ENCODE data around the gene ADCYAP1. TPM values are rescaled to one million over a fixed set of nuclear protein-coding genes. Genes with fewer than 3 reads are reported as not detected.

ADCYAP1 gene
- total RNA-seq, 4 donors from 2014 or later = 0.32 to 4.6 (median 0.83) TPM

GRCh38 chr18:908758-909724, 4.4 kb downstream of the ADCYAP1 start:
- DNase-seq (ENCODE audit: low spot score) (no peak), ATAC-seq (ENCODE audit: low FRiP score) (no peak)
- TF ChIP-seq, protein P1, sequence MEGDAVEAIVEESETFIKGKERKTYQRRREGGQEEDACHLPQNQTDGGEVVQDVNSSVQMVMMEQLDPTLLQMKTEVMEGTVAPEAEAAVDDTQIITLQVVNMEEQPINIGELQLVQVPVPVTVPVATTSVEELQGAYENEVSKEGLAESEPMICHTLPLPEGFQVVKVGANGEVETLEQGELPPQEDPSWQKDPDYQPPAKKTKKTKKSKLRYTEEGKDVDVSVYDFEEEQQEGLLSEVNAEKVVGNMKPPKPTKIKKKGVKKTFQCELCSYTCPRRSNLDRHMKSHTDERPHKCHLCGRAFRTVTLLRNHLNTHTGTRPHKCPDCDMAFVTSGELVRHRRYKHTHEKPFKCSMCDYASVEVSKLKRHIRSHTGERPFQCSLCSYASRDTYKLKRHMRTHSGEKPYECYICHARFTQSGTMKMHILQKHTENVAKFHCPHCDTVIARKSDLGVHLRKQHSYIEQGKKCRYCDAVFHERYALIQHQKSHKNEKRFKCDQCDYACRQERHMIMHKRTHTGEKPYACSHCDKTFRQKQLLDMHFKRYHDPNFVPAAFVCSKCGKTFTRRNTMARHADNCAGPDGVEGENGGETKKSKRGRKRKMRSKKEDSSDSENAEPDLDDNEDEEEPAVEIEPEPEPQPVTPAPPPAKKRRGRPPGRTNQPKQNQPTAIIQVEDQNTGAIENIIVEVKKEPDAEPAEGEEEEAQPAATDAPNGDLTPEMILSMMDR (IDR thresholded peaks at IDR 0.05) = no peak

DNA sequence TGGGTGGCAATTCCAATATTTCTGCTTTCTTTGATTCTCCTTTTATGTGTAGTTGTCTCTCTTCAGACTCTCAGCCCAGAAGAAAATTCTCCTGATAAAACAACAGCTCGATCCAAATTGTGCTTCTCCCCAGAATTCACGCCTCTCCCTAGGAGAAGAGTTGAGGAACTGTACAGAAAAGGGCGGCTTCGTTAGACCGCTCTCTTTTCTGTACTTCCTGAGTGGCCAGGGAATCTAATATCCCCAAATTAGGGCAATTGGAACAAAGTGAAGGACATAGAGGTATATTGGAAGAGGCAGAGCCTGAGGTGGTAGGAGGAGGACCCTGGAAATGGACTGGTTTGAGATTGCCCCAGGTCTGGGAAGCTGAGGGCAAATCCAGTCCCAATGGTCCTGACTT, 5.6 kb downstream of the ADCYAP1 start:
- DNase-seq (ENCODE audit: low spot score) = no peak
- TF ChIP-seq, protein P1 (IDR thresholded peaks at IDR 0.05) = no peak
- ATAC-seq (ENCODE audit: low FRiP score) = no peak

DNA sequence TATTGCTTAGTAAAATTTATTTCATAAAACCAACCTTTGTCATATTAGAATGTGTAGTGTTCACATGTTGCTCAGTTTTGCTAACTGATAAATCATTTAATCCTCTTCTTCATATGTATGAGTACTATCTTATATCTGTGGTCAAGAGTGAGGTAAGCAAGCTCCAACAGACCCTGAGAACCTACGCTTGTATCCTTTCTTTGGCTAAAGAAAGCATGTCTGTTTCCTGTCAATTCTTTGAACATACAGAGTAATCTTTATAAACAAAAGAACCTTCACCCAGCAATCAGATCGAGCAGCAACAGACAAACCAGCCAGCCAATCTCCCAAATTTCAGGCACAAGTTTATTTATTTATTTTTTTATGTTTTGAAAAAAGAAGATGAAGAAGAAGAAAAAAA, 6.4 kb downstream of the ADCYAP1 start:
- DNase-seq (ENCODE audit: low spot score) (no peak), ATAC-seq (ENCODE audit: low FRiP score) (no peak)
- TF ChIP-seq, protein P1 (IDR thresholded peaks at IDR 0.05) = no peak

DNA sequence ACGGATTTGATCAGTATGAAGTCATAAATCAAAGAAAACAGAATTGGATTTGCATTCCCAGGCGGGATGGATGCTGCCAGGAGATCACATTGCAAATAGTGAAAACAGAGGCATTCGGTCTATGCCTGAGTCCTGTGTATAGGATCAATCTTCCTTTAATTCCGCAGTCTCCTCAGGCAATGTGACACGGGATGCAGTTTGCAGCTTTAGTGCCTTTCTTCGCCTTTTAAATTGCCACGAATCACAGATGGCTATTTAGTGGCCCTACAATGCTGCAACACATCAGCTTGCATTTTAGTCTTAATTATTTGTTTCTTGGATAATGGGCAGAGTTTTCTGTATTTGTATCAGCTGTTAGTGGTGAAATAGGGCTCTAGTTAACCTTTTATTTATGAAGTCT, 6.8 kb downstream of the ADCYAP1 start:
- ATAC-seq (ENCODE audit: low FRiP score) (no peak), DNase-seq (ENCODE audit: low spot score) (no peak)
- TF ChIP-seq, protein P1 (IDR thresholded peaks at IDR 0.05) = no peak

- TF ChIP-seq, protein P1 (IDR thresholded peaks at IDR 0.05) = no peak
- DNase-seq (ENCODE audit: low spot score) = no peak
- no peak for ATAC-seq (ENCODE audit: low FRiP score)
Observed at GRCh38 chr18:916562-916961, 11.9 kb downstream of the ADCYAP1 start.

DNA sequence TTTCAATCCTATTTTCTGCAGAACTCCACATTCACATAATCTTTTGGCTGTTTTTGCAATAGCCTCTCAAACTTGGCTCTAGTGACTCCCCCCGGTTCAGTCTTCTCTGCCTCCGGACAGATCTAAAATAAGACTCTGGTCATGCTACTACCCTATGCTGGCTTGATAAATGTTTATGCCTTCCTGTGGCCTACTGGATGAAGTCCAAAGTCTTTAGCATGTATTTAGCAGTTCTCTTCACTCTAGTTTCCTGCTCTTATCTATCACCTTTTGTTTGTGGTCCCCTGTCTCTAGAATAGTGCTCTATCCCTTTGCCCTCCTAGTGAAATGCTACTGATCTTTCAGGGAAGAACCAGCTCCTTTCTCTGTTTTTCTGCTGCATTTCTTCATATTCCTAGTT, 14.4 kb downstream of the ADCYAP1 start:
- TF ChIP-seq, protein P1 (IDR thresholded peaks at IDR 0.05) = no peak
- no peak for DNase-seq (ENCODE audit: low spot score)
- ATAC-seq (ENCODE audit: low FRiP score) = no peak
